Liver (tissue), 3 donors: ENCODE measurements around the gene ZNF219.

Source experiments
- CTCF ChIP-seq: fragments of 150-350 bp; IDR thresholded peaks from 2 replicates; pipeline ENCODE4 v1.5.1; 2017; ENCODE audit warnings: improper control_type of control experiment, low read depth, low read length; ENCODE audit not compliant: missing input control
- EGR1 ChIP-seq, 2 donors: IDR thresholded peaks; 2 replicates each; pipeline ENCODE4 v1.6.1; 2016 to 2018; ENCODE audit warnings: antibody characterized with exemption in 2 of 2, low read depth in 2 of 2
- FOXA1 ChIP-seq: IDR thresholded peaks from 2 replicates; pipeline ENCODE4 v1.6.1; 2016; ENCODE audit warnings: antibody characterized with exemption
- GABPA ChIP-seq, 2 donors: IDR thresholded peaks in 1 of 2; conservative IDR thresholded peaks in 1 of 2; 2 replicates each; pipeline ENCODE4 v1.6.1; 2016; ENCODE audit warnings: antibody characterized with exemption in 2 of 2, mild to moderate bottlenecking in 1 of 2, moderate library complexity in 1 of 2
- HNF4A ChIP-seq, 2 donors: conservative IDR thresholded peaks; 2 replicates each; pipeline ENCODE4 v1.6.1; 2016; ENCODE audit warnings: antibody characterized with exemption in 2 of 2, mild to moderate bottlenecking in 2 of 2
- HNF4G ChIP-seq: IDR thresholded peaks from 2 replicates; pipeline ENCODE4 v1.6.1; 2016; ENCODE audit warnings: antibody characterized with exemption
- JUND ChIP-seq, 2 donors: IDR thresholded peaks; 2 replicates each; pipeline ENCODE4 v1.6.1; 2016; ENCODE audit warnings: antibody characterized with exemption in 2 of 2
- RAD21 ChIP-seq, 2 donors: IDR thresholded peaks; 2 replicates each; pipeline ENCODE4 v1.6.1; 2016; ENCODE audit warnings: antibody characterized with exemption in 2 of 2, mild to moderate bottlenecking in 2 of 2
- REST ChIP-seq: IDR thresholded peaks from 2 replicates; pipeline ENCODE4 v1.6.1; 2016; ENCODE audit warnings: antibody characterized with exemption, mild to moderate bottlenecking
- SP1 ChIP-seq: IDR thresholded peaks from 2 replicates; pipeline ENCODE4 v1.6.1; 2018; ENCODE audit warnings: antibody characterized with exemption, mild to moderate bottlenecking
- TAF1 ChIP-seq: conservative IDR thresholded peaks from 2 replicates; pipeline ENCODE4 v1.6.1; 2016; ENCODE audit warnings: antibody characterized with exemption, mild to moderate bottlenecking
- YY1 ChIP-seq: IDR thresholded peaks from 2 replicates; pipeline ENCODE4 v1.6.1; 2016; ENCODE audit warnings: antibody characterized with exemption, mild to moderate bottlenecking
- ZBTB33 ChIP-seq: IDR thresholded peaks from 2 replicates; pipeline ENCODE4 v1.6.1; 2016; ENCODE audit warnings: antibody characterized with exemption
- donor health status: healthy.
- donor health status: healthy.

- TF ChIP-seq ZBTB33 (no peak), CTCF (peak; percentile 35), SP1 (no peak), HNF4A (conservative IDR thresholded peaks at IDR 0.05) (no peak), REST (no peak), RAD21 (IDR thresholded peaks at IDR 0.05) (peak; percentile 13 to 39), TAF1 (no peak), JUND (IDR thresholded peaks at IDR 0.05) (no peak), EGR1 (IDR thresholded peaks at IDR 0.05; ENCODE audit: low read depth in 2 of 2) (no peak), GABPA (IDR thresholded peaks at IDR 0.05 in 1 of 2, conservative IDR thresholded peaks at IDR 0.05 in 1 of 2) (no peak), YY1 (no peak), FOXA1 (no peak), HNF4G (no peak)
Observed at GRCh38 chr14:21090194-21090939, 8.1 kb downstream of the ZNF219 start.
